Stimulated activated CD4-positive, alpha-beta T cell treated with anti-CD3 and anti-CD28 coated beads, Interleukin-2, amount 100 ng/mL, for 24 hours (primary cell): ENCODE data around the gene POLR2A.
"Not testable (repeated sequence)": the region's sequence is repeated elsewhere in the genome, so short reads cannot be mapped to it uniquely, and the experiment has no call there.

Source experiments
- DNase-seq, 2 donors: peaks; one replicate each; pipeline ENCODE4 v3.0.0-alpha.2; 2020

POLR2A gene

GRCh38 chr17:7479213-7480088 is 4.7 kb upstream of the POLR2A start, which contains the start of gene ZBTB4:
TSS of gene ZBTB4 (minus strand) at chr17:7479631. CDS start at chr17:7466801, 12,830 bp downstream.
- DNase-seq, result peak; percentile 64 to 66

GRCh38 chr17:7480089-7480384 is 4.1 kb upstream of the POLR2A start:
- no peak for DNase-seq

DNA sequence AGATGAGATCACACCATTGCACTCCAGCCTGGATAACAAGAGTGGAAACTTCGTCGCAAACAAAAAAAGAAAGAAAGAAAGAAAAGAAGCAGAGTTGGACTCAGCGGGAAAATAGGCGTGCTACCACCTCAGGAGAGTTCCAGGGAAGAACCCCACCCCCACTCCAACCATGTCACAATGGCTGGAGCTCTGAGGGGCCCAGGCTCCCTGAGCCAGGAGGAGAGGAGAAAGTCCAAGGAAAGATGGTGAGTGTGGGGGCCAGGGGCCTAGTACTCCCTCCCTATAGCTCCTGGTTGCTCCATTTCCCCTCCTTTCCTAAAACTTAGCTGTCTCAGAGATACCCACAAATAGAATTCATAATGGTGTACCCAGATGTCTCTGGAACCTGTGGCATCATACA is 2.9 kb upstream of the POLR2A start, which contains the start of gene SLC35G6:
SLC35G6 (plus strand) TSS at position 172 of the 400 bp plus-strand sequence; CDS start at position 243, 71 bp downstream.
- not testable (repeated sequence) for DNase-seq

DNA sequence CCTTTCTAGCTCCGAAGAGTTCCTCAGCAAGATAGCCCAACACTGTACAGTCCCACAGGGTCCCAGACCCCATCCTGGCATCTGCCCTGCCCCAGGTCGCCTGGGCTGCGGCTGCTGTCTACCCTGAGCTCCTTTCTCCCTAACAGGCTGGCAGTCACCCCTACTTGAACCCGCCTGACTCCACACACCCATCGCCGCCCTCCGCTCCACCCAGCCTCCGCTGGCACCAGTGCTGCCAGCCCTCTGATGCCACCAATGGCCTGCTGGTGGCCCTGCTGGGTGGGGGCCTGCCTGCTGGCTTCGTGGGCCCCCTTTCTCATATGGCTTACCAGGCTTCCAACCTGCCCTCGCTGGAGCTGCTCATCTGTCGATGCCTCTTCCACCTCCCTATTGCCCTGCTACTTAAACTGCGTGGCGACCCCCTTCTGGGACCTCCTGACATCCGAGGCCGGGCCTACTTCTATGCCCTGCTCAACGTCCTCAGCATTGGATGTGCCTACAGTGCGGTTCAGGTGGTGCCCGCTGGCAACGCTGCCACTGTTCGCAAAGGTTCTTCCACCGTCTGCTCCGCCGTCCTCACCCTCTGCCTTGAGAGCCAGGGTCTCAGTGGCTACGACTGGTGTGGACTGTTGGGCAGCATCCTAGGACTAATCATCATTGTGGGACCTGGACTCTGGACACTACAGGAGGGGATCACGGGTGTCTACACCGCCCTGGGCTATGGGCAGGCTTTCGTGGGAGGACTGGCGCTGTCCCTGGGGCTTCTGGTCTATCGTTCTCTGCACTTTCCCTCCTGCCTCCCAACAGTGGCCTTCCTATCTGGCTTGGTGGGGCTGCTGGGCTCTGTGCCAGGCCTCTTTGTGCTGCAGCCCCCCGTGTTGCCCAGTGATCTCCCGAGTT is 2.1 kb upstream of the POLR2A start:
- not testable (repeated sequence) for DNase-seq

- not testable (repeated sequence) for DNase-seq
These were observed 1.5 kb upstream of the POLR2A start for GRCh38 chr17:7482742-7483088.

DNA sequence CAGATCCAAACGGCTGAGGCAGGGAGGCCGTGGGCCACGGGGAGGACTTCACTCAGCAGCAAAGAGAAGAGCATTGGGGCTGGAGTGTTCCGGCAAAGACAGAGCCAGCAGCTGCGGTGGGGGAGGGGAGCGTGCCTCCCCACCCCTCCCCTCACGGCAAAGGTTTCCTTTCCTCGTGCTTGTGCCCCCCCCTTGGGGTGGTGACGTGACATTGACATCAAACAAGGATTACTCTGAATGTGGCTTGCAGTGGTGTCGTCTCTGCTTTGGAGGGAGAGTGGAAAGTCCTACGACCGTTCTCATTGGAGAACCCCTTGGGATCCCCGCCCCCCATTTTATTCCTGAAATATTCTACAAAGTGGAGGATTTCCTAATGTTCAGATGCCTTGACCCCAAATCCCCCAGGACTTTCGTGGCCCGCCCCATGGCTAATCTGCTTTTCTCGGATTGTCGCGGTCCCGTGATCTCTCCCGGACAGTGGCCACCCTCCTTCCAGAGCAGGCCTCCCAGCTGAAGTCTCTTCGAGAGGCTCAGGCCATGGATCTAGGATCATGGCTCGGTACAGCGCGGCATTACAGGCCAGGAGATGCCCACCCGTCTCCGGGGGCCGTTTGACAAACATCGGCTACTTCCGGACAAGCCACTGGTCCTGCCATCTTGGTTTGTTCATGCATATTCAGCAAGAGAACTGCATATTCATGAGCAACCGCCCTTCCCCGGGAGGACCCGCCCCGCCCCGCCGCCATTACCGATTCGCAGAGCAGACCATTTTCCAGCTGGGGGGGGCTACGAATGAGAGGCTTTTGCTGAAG is 705 bp upstream of the POLR2A start:
- peak; percentile 89 to 95 for DNase-seq

DNA sequence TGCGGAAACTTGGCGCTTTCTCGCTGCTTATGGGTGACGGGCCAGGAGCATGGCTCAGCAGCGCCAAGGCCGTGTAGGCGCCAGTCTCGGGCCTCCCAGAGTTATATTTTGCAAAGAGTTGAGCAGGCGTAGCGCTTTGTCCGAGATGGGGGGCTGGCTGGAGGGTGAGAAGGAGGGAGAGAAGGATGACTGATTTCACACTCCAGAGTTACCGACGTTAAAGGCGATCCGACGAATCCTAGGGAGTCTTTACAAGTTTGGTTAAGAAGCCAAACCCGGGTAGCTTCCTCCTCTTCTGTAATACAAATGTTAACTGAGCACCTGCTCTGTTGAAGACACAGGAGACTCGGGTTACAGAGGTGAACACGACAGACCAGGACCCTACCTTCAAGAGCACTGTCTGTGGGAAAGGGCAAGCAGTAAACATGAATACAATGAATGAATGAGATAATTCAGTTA is 782 bp downstream of the POLR2A start:
- no peak for DNase-seq

DNA sequence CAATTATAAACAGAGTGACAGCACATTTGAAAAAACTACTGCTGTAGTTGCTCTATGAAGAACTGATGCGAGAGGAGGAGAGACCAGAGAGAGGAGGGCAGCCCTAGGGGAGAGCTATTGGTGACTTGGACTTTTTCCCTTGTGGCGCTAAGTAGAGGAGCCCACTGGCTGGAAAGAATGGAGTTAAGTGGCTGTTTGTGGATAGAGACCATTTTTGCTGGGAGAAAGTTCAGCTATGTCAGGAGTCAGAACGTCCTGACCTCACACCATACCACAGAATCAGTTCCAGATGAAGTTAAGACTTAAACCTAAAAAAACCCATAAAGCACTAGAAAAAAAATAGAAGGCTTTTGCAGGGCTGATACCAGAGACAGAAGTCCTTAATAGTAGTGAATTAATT is 2.0 kb downstream of the POLR2A start:
- no peak for DNase-seq

DNA sequence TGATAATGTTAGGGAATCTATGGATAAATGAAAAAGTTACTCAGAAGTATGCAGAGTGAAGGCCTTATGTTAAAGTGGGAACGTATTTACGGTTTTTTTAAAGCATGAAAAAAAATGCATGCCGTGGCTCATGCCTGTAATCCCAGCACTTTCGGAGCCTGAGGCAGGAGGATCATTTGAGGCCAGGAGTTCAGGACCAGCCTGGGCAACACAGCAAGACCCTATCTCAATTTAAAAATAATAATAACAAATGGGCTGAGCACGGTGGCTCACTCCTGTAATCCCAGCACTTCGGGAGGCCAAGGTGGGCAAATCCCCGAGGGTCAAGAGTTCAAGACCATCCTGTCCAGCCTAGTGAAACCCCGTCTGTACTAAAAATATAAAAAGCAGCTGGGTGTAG is 6.0 kb downstream of the POLR2A start:
- DNase-seq, result no peak

DNA sequence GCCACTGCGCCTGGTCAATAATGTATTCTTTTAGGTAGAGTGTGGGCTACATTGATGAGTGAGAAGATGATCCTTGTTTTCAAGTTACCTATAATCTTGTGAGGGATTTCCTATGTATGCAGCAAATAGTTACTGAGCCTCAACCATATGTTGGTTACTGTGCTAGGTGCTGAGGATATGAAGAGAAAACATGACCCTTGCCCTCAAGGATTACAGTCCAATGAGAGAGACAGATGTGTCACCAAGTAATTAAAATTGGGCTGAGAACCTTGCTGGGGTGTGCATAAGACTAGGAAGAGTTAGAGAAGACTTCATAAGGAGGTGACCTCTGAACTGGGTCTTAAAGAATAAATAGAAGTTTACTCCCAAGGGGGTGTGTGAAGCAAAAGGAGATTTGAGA is 7.4 kb downstream of the POLR2A start:
- no peak for DNase-seq

GRCh38 chr17:7493941-7494340 is 9.8 kb downstream of the POLR2A start:
- no peak for DNase-seq

GRCh38 chr17:7495906-7496434 is 11.8 kb downstream of the POLR2A start:
- DNase-seq, result no peak

- DNase-seq, result no peak
These were observed 12.5 kb downstream of the POLR2A start for GRCh38 chr17:7496470-7497183.

DNA sequence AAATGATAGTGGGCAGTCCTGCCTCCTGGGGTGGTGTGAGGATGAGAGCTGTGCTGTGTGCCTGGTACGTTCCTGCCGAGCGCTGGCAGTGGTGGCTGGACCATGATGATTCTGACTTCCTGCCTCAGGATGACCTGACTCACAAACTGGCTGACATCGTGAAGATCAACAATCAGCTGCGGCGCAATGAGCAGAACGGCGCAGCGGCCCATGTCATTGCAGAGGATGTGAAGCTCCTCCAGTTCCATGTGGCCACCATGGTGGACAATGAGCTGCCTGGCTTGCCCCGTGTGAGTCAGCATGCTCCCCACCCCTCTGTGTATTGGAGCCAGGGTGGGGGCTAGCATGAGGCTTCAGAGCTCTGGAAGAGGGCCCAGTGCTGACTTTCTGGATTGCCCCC is 13.1 kb downstream of the POLR2A start:
- no peak for DNase-seq

DNA sequence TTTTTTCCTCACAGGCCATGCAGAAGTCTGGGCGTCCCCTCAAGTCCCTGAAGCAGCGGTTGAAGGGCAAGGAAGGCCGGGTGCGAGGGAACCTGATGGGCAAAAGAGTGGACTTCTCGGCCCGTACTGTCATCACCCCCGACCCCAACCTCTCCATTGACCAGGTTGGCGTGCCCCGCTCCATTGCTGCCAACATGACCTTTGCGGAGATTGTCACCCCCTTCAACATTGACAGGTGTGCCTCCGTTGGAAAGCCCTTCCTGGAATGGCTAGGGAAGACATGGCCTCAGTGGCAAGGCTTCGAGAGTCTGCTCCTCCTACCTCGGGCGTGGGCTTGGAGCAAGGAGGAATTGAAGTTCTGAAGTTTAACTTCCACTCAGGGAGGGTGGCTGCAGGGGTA is 13.5 kb downstream of the POLR2A start:
- no peak for DNase-seq

- DNase-seq, result no peak
These were observed 15.0 kb downstream of the POLR2A start for GRCh38 chr17:7499161-7499560.

DNA sequence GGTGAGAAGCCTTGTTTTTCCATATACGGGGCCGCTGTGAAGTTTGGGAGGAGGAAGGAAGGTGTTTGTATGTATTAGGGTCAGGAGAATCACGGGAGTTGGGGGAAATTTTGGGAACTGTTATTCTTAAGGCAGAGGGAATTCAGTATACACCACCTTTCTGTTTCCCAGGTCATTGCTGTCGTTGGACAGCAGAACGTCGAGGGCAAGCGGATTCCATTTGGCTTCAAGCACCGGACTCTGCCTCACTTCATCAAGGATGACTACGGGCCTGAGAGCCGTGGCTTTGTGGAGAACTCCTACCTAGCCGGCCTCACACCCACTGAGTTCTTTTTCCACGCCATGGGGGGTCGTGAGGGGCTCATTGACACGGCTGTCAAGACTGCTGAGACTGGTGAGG is 17.6 kb downstream of the POLR2A start:
- DNase-seq, result no peak

DNA sequence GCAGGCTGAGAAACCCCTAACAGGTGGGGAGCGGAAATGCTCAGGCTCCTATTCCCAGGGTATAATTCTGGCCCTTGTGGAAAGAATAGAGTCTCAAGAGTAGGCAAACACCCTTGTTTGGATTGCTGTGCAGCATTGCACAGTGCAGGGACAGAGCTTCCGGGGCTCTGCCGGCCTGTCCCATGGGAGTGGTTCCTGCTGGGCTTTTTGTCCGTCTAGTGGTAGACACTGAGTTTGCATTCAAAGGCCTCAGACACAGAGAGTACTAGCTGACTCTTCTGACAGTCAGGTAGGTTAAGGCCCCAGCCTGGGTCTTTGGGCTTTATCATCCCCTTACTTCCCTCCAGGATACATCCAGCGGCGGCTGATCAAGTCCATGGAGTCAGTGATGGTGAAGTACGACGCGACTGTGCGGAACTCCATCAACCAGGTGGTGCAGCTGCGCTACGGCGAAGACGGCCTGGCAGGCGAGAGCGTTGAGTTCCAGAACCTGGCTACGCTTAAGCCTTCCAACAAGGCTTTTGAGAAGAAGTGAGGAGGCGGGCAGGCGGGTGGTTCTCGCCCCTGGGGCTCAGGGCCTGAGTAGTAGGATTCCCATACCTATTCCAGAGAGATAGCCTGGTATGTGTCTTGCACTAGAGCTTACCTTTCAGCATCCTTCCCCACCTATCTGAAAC is 18.1 kb downstream of the POLR2A start:
- DNase-seq, result no peak

GRCh38 chr17:7502987-7503386 is 18.8 kb downstream of the POLR2A start:
- DNase-seq, result no peak

GRCh38 chr17:7503521-7503920 is 19.4 kb downstream of the POLR2A start:
- DNase-seq, result no peak

GRCh38 chr17:7508145-7508544 is 24.0 kb downstream of the POLR2A start:
- DNase-seq, result no peak
